ENCODE data around the gene TAMM41.
A peak's percentile ranks its signal among the peaks of the same experiment; 100 is the strongest.

The TAMM41 gene

GRCh38 chr3:11846281-11847266, at the start of gene TAMM41 (continued):
- TF ChIP-seq OSR2 (tag by site-specific recombination; IDR thresholded peaks at IDR 0.05) (peak; percentile 47), ZNF138 (tag by site-specific recombination; IDR thresholded peaks at IDR 0.05; ENCODE audit: borderline replicate concordance) (no peak), ZNF175 (tag by site-specific recombination; IDR thresholded peaks at IDR 0.05) (no peak; the same call in 1 of the 2 replicates), ZNF133 (tag by site-specific recombination; IDR thresholded peaks at IDR 0.05) (peak; percentile 52; the same call in 1 of the 2 replicates), ZNF624 (tag by site-specific recombination; IDR thresholded peaks at IDR 0.05) (no peak), SP3 (tag by site-specific recombination; IDR thresholded peaks at IDR 0.05) (peak; percentile 95), ZNF391 (tag by site-specific recombination; IDR thresholded peaks at IDR 0.05; ENCODE audit: borderline replicate concordance, low read depth) (peak; percentile 60), YY1 (tag by site-specific recombination; IDR thresholded peaks at IDR 0.05) (peak; percentile 57), AEBP2 (tag by site-specific recombination; IDR thresholded peaks at IDR 0.05; ENCODE audit: borderline replicate concordance) (peak; percentile 60; the same call in 1 of the 2 replicates), ZNF169 (tag by site-specific recombination; IDR thresholded peaks at IDR 0.05) (0 out of 2 replicates have a peak, but pooled peaks have one; percentile 68), SP2 (tag by site-specific recombination; IDR thresholded peaks at IDR 0.05) (peak; percentile 90), ZNF610 (tag by site-specific recombination; IDR thresholded peaks at IDR 0.05; ENCODE audit: borderline replicate concordance) (0 out of 2 replicates have a peak, but pooled peaks have one; percentile 68), ZNF292 (tag by site-specific recombination; IDR thresholded peaks at IDR 0.05; ENCODE audit: borderline replicate concordance, low read depth) (no peak), SCRT2 (tag by site-specific recombination; IDR thresholded peaks at IDR 0.05) (peak; percentile 60), ZFP69B (tag by site-specific recombination; IDR thresholded peaks at IDR 0.05) (peak; percentile 58; the same call in 1 of the 2 replicates), ZNF513 (tag by site-specific recombination; IDR thresholded peaks at IDR 0.05) (no peak), ZNF623 (tag by site-specific recombination; IDR thresholded peaks at IDR 0.05) (no peak), ZNF398 (tag by site-specific recombination; IDR thresholded peaks at IDR 0.05) (0 out of 2 replicates have a peak, but pooled peaks have one; percentile 33), HIC1 (tag by site-specific recombination; IDR thresholded peaks at IDR 0.05) (no peak), MYNN (tag by site-specific recombination; IDR thresholded peaks at IDR 0.05; ENCODE audit: borderline replicate concordance) (no peak), ZNF571 (tag by site-specific recombination; IDR thresholded peaks at IDR 0.05) (no peak), ZBTB26 (tag by site-specific recombination; optimal IDR thresholded peaks at IDR 0.05) (peak; percentile 72), GLIS1 (tag by site-specific recombination; IDR thresholded peaks at IDR 0.05) (no peak; the same call in 1 of the 2 replicates), ZNF24 (tag by site-specific recombination; IDR thresholded peaks at IDR 0.05) (peak; percentile 86), BCL11B (tag by site-specific recombination; IDR thresholded peaks at IDR 0.05; ENCODE audit: low read depth) (no peak), ZFHX2 (tag by site-specific recombination; conservative IDR thresholded peaks at IDR 0.05) (peak; percentile 97), ZEB2 (tag by site-specific recombination; IDR thresholded peaks at IDR 0.05) (0 out of 2 replicates have a peak, but pooled peaks have one; percentile 35), KLF8 (tag by site-specific recombination; IDR thresholded peaks at IDR 0.05) (peak; percentile 98), IKZF3 (tag by site-specific recombination; IDR thresholded peaks at IDR 0.05) (no peak), ZNF16 (tag by site-specific recombination; IDR thresholded peaks at IDR 0.05; ENCODE audit: low read depth) (no peak)

All from HEK293 (cell line).